IMR-90 (cell line): ENCODE results near the gene ATG7. TPM values are rescaled to one million over a fixed set of nuclear protein-coding genes. Genes with fewer than 3 reads are reported as not detected.
"Not testable (repeated sequence)": the region's sequence is repeated elsewhere in the genome, so short reads cannot be mapped to it uniquely, and the experiment has no call there.

Experiments used
- ATAC-seq: fragments of 200-7000 bp; cut with Tn5 transposase; 2 replicates; pipeline ENCODE4 v1.9.1; 2020; ENCODE audit warnings: low read depth, mild to moderate bottlenecking, moderate library complexity
- BruUV-seq: library from RNA; stranded (reverse); fragments of 400-500 nt; replicated peaks from 2 replicates; lab custom pipeline; 2021; lab: Mats Ljungman, UMichigan
- CTCF ChIA-PET: fragments of 300-600 bp; formaldehyde crosslinking; extraction: SDS; loops from one replicate; lab custom pipeline; 2021; ENCODE audit warnings: antibody characterized with exemption; lab: Yijun Ruan, JAX
- POLR2A ChIA-PET: fragments of 300-600 bp; sonication (Branson Sonifier 250); formaldehyde crosslinking; loops from one replicate; lab custom pipeline; 2022; ENCODE audit warnings: antibody characterized with exemption; ENCODE audit not compliant: unreplicated experiment; lab: Charles Lee
- DNase-seq: peaks from one replicate; pipeline ENCODE4 v3.0.0; 2013
- H2AFZ ChIP-seq: replicated peaks from 2 replicates; pipeline ENCODE3; 2013; ENCODE audit warnings: low read length, mild to moderate bottlenecking; ENCODE audit not compliant: poor library complexity
- H2AK5ac ChIP-seq: 2 replicates; pipeline ENCODE4 v1.6.1; 2013; ENCODE audit warnings: low read depth, low read length, inconsistent platforms
- H2AK9ac ChIP-seq: replicated peaks from 2 replicates; pipeline ENCODE3; 2013; ENCODE audit warnings: mild to moderate bottlenecking, low read depth, low read length, moderate library complexity; ENCODE audit not compliant: poor library complexity
- H2BK120ac ChIP-seq: 2 replicates; pipeline ENCODE4 v1.6.1; 2013; ENCODE audit warnings: low read depth, low read length, inconsistent platforms
- H2BK15ac ChIP-seq: 3 replicates; pipeline ENCODE4 v1.6.1; 2013; ENCODE audit warnings: low read depth, low read length, inconsistent platforms
- H2BK20ac ChIP-seq: 2 replicates; pipeline ENCODE4 v1.6.1; 2013; ENCODE audit warnings: low read depth, mild to moderate bottlenecking, inconsistent platforms, low read length, moderate library complexity
- H2BK5ac ChIP-seq: 2 replicates; pipeline ENCODE4 v1.6.1; 2013; ENCODE audit warnings: mild to moderate bottlenecking, low read depth, low read length, inconsistent platforms; ENCODE audit not compliant: poor library complexity, severe bottlenecking
- H3K14ac ChIP-seq: replicated peaks from 2 replicates; pipeline ENCODE4 v1.6.1; 2013; ENCODE audit warnings: low read depth, low read length, inconsistent platforms
- H3K18ac ChIP-seq: 2 replicates; pipeline ENCODE4 v1.6.1; 2013; ENCODE audit warnings: low read depth, low read length, control low read depth
- H3K23ac ChIP-seq: 2 replicates; pipeline ENCODE4 v1.6.1; 2013; ENCODE audit warnings: low read depth, low read length, inconsistent platforms
- H3K27ac ChIP-seq: 2 replicates; pipeline ENCODE4 v1.5.1; 2013; ENCODE audit warnings: mild to moderate bottlenecking, control low read depth, low read length; ENCODE audit not compliant: insufficient read depth
- H3K27me3 ChIP-seq: 2 replicates; pipeline ENCODE4 v1.6.1; 2013; ENCODE audit warnings: low read length; ENCODE audit not compliant: control insufficient read depth, insufficient read depth
- H3K36me3 ChIP-seq: 2 replicates; pipeline ENCODE4 v1.6.1; 2013; ENCODE audit warnings: low read length, mixed read lengths; ENCODE audit not compliant: control insufficient read depth, insufficient read depth
- H3K4ac ChIP-seq: 2 replicates; pipeline ENCODE4 v1.6.1; 2013; ENCODE audit warnings: low read depth, low read length, inconsistent platforms
- H3K4me1 ChIP-seq: 2 replicates; pipeline ENCODE4 v1.6.1; 2013; ENCODE audit warnings: low read length, mixed read lengths; ENCODE audit not compliant: control insufficient read depth, insufficient read depth
- H3K4me2 ChIP-seq: 2 replicates; pipeline ENCODE4 v1.6.1; 2013; ENCODE audit warnings: low read depth, mild to moderate bottlenecking, control low read depth, low read length, moderate library complexity
- H3K4me3 ChIP-seq: 2 replicates; pipeline ENCODE4 v1.5.1; 2013; ENCODE audit warnings: low read depth, mild to moderate bottlenecking, control low read depth, low read length, moderate library complexity; ENCODE audit not compliant: insufficient read depth
- H3K56ac ChIP-seq: 2 replicates; pipeline ENCODE4 v1.6.1; 2013; ENCODE audit warnings: low read length, inconsistent platforms; ENCODE audit not compliant: insufficient read depth; ENCODE audit errors: extremely low read depth
- H3K79me1 ChIP-seq, 2 experiments: 2 replicates each; pipeline ENCODE4 v1.6.1; 2013; ENCODE audit warnings: low read length in 2 of 2, inconsistent platforms in 1 of 2, low read depth in 1 of 2
- H3K9ac ChIP-seq: 2 replicates; pipeline ENCODE4 v1.6.1; 2013; ENCODE audit warnings: low read depth, low read length, control low read depth
- H3K9me1 ChIP-seq: 2 replicates; pipeline ENCODE4 v1.6.1; 2013; ENCODE audit warnings: low read length, inconsistent platforms; ENCODE audit not compliant: insufficient read depth
- H3K9me3 ChIP-seq: 2 replicates; pipeline ENCODE4 v1.6.1; 2013; ENCODE audit warnings: low read length; ENCODE audit not compliant: control insufficient read depth, insufficient read depth
- H4K20me1 ChIP-seq: 2 replicates; pipeline ENCODE4 v1.6.1; 2013; ENCODE audit warnings: low read length, inconsistent platforms; ENCODE audit not compliant: insufficient read depth
- H4K5ac ChIP-seq: 2 replicates; pipeline ENCODE4 v1.6.1; 2013; ENCODE audit warnings: mild to moderate bottlenecking, low read depth, low read length, control low read depth
- H4K8ac ChIP-seq, 2 experiments: 2 replicates each; pipeline ENCODE4 v1.6.1; 2013; ENCODE audit warnings: low read depth in 2 of 2, low read length in 2 of 2, control low read depth in 1 of 2, inconsistent platforms in 1 of 2
- H4K91ac ChIP-seq: 2 replicates; pipeline ENCODE4 v1.6.1; 2013; ENCODE audit warnings: low read depth, low read length, inconsistent platforms; ENCODE audit not compliant: insufficient read depth
- WGBS, 2 experiments: methylation state at CpG; one replicate each; pipeline versions ENCODE4 v1.1.5 to v1.1.7; 2013; ENCODE audit warnings: missing lambda C conversion rate in 2 of 2; ENCODE audit not compliant: insufficient read length in 1 of 2; ENCODE audit errors: extremely low coverage in 2 of 2; 5-methylcytosine and 5-hydroxymethylcytosine counted together
- dilution Hi-C: fragments of 300-500 bp; cut with HindIII; formaldehyde crosslinking; loops from one replicate; pipeline ENCODE4 v1.14.3; 2018; ENCODE audit warnings: low sequenced_read_pairs; ENCODE audit not compliant: unreplicated experiment
- in situ Hi-C: fragments of 300-500 bp; cut with MboI; formaldehyde crosslinking; loops from 3 replicates; pipeline ENCODE4 v1.14.3; 2019; ENCODE audit warnings: low sequenced_read_pairs, inconsistent platforms, mixed read lengths
- intact Hi-C: fragments of 100-400 bp; cut with micrococcal nuclease; formaldehyde crosslinking; loops from 2 replicates; pipeline ENCODE4 v1.10.0; 2022
- polyA plus RNA-seq, 3 experiments: library from polyadenylated mRNA; depleted of rRNA; stranded (reverse); fragments of >200 nt; gene quantifications; 2 replicates each; pipeline ENCODE4 v1.2.3, GENCODE V29; 2012; ENCODE audit warnings: low replicate concordance in 1 of 3
- total RNA-seq: library from RNA; depleted of rRNA; stranded (reverse); fragments of >200 nt; gene quantifications from 2 replicates; pipeline ENCODE4 v1.2.3, GENCODE V29; 2012

ATG7 gene
- total and polyA plus RNA-seq, 2 of the 4 experiments (the other 2 are of a cell fraction): 15.6 to 51.4 TPM

DNA sequence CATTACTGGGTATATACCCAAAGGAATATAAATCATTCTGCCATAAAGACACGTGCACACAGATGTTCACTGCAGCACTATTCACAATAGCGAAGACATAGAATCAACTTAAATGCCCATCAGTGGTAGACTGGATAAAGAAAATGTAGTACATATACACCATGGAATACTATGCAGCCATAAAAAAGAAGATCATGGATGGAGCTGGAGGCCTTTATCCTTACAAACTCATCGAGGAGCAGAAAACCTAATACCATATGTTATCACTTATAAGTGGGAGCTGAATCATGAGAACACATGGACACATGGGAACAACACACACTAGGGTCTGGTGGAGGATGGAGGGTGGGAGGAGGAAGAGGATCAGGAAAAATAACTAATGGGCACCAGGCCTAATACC is 173.0 kb downstream of the ATG7 start:
- H3K56ac ChIP-seq, H3K27ac ChIP-seq, dilution Hi-C loops, H3K4me3 ChIP-seq, H3K4me1 ChIP-seq, H3K23ac ChIP-seq, H2BK20ac ChIP-seq, H3K9me3 ChIP-seq, H4K91ac ChIP-seq, H4K20me1 ChIP-seq, H3K18ac ChIP-seq, CTCF ChIA-PET, H2BK5ac ChIP-seq, H3K4me2 ChIP-seq, H3K14ac ChIP-seq, H3K36me3 ChIP-seq, DNase-seq, H2BK15ac ChIP-seq, ATAC-seq, H4K8ac ChIP-seq, in situ Hi-C loops, H3K79me1 ChIP-seq, H2AFZ ChIP-seq, POLR2A ChIA-PET, H2AK5ac ChIP-seq, intact Hi-C loops, H3K9ac ChIP-seq, BruUV-seq, H3K4ac ChIP-seq, H3K27me3 ChIP-seq, H2AK9ac ChIP-seq, H2BK120ac ChIP-seq, H4K5ac ChIP-seq, H3K9me1 ChIP-seq: not testable (repeated sequence)
- no CpG with 5 or more reads among the region's 3 CpGs for WGBS, 2 experiments
